ENCODE measurements around the gene CACNA2D2. TPM values are rescaled to one million over a fixed set of nuclear protein-coding genes. Genes with fewer than 3 reads are reported as not detected.

Gene CACNA2D2
- total RNA-seq, 1 experiment from 2014 or later: 22.0 TPM

GRCh38 chr3:50340448-50341329, 162.7 kb downstream of the CACNA2D2 start, which contains the start of gene RASSF1 (continued):
- TF ChIP-seq, protein P1, sequence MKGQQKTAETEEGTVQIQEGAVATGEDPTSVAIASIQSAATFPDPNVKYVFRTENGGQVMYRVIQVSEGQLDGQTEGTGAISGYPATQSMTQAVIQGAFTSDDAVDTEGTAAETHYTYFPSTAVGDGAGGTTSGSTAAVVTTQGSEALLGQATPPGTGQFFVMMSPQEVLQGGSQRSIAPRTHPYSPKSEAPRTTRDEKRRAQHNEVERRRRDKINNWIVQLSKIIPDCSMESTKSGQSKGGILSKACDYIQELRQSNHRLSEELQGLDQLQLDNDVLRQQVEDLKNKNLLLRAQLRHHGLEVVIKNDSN (CRISPR knock-in tag; IDR thresholded peaks at IDR 0.05): peak; percentile 53; the same call in 1 of the 2 replicates
- TF ChIP-seq ZNF396 (CRISPR knock-in tag; IDR thresholded peaks at IDR 0.05; ENCODE audit: borderline replicate concordance) (no peak), FOXP1 (CRISPR knock-in tag; IDR thresholded peaks at IDR 0.05; ENCODE audit: borderline replicate concordance) (peak; percentile 76), STAT6 (CRISPR knock-in tag; conservative IDR thresholded peaks at IDR 0.05; ENCODE audit: low read depth) (no peak), SMAD4 (CRISPR knock-in tag; IDR thresholded peaks at IDR 0.05) (no peak), MXD4 (CRISPR knock-in tag; IDR thresholded peaks at IDR 0.05; ENCODE audit: borderline replicate concordance) (no peak), NR3C1 (CRISPR knock-in tag; conservative IDR thresholded peaks at IDR 0.05; ENCODE audit: low read depth) (no peak), IRF2 (CRISPR knock-in tag; IDR thresholded peaks at IDR 0.05; ENCODE audit: borderline replicate concordance, low read depth) (no peak), ZNF263 (CRISPR knock-in tag; IDR thresholded peaks at IDR 0.05; ENCODE audit: low read depth) (peak; percentile 22; the same call in 1 of the 2 replicates), AFF4 (CRISPR knock-in tag; IDR thresholded peaks at IDR 0.05; ENCODE audit: borderline replicate concordance) (no peak), NFE2L1 (CRISPR knock-in tag; IDR thresholded peaks at IDR 0.05) (no peak), ETV6 (CRISPR knock-in tag; IDR thresholded peaks at IDR 0.05) (peak; percentile 40), ZNF671 (CRISPR knock-in tag; IDR thresholded peaks at IDR 0.05) (no peak), ZMAT4 (CRISPR knock-in tag; IDR thresholded peaks at IDR 0.05) (no peak), NR2C2 (CRISPR knock-in tag; IDR thresholded peaks at IDR 0.05) (no peak), HMGA2 (CRISPR knock-in tag; IDR thresholded peaks at IDR 0.05) (no peak), GTF2I (CRISPR knock-in tag; conservative IDR thresholded peaks at IDR 0.05) (no peak), NFYB (CRISPR knock-in tag; conservative IDR thresholded peaks at IDR 0.05; ENCODE audit: low read depth) (no peak)
- TF ChIP-seq, protein P2, sequence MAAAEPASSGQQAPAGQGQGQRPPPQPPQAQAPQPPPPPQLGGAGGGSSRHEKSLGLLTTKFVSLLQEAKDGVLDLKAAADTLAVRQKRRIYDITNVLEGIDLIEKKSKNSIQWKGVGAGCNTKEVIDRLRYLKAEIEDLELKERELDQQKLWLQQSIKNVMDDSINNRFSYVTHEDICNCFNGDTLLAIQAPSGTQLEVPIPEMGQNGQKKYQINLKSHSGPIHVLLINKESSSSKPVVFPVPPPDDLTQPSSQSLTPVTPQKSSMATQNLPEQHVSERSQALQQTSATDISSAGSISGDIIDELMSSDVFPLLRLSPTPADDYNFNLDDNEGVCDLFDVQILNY (CRISPR knock-in tag; IDR thresholded peaks at IDR 0.05): peak; percentile 85; the same call in 1 of the 2 replicates
- TF ChIP-seq, protein P3, sequence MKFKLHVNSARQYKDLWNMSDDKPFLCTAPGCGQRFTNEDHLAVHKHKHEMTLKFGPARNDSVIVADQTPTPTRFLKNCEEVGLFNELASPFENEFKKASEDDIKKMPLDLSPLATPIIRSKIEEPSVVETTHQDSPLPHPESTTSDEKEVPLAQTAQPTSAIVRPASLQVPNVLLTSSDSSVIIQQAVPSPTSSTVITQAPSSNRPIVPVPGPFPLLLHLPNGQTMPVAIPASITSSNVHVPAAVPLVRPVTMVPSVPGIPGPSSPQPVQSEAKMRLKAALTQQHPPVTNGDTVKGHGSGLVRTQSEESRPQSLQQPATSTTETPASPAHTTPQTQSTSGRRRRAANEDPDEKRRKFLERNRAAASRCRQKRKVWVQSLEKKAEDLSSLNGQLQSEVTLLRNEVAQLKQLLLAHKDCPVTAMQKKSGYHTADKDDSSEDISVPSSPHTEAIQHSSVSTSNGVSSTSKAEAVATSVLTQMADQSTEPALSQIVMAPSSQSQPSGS (CRISPR knock-in tag; IDR thresholded peaks at IDR 0.05; ENCODE audit: borderline replicate concordance, low read depth): no peak
- TF ChIP-seq, protein P4, sequence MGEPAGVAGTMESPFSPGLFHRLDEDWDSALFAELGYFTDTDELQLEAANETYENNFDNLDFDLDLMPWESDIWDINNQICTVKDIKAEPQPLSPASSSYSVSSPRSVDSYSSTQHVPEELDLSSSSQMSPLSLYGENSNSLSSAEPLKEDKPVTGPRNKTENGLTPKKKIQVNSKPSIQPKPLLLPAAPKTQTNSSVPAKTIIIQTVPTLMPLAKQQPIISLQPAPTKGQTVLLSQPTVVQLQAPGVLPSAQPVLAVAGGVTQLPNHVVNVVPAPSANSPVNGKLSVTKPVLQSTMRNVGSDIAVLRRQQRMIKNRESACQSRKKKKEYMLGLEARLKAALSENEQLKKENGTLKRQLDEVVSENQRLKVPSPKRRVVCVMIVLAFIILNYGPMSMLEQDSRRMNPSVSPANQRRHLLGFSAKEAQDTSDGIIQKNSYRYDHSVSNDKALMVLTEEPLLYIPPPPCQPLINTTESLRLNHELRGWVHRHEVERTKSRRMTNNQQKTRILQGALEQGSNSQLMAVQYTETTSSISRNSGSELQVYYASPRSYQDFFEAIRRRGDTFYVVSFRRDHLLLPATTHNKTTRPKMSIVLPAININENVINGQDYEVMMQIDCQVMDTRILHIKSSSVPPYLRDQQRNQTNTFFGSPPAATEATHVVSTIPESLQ (CRISPR knock-in tag; IDR thresholded peaks at IDR 0.05): no peak
